Ovary (tissue), 9 donors: Measurements from ENCODE around the gene ADGRE1. TPM values are rescaled to one million over a fixed set of nuclear protein-coding genes. Genes with fewer than 3 reads are reported as not detected.

Experiments used
- DNase-seq, 5 donors: peaks; one replicate each; pipeline ENCODE4 v3.0.0-alpha.2; 2019 to 2020
- H3K27ac ChIP-seq, 2 donors: fragments of 200-600 bp; one replicate each; pipeline versions ENCODE4 v1.5.1 to v1.8.0; 2019 to 2022
- H3K27me3 ChIP-seq: fragments of 200-600 bp; one replicate; pipeline ENCODE4 v1.8.0; 2022
- H3K36me3 ChIP-seq: fragments of 200-600 bp; sonication (generic); one replicate; pipeline ENCODE4 v1.5.1; 2019
- H3K4me1 ChIP-seq: one replicate; pipeline ENCODE4 v1.8.1; 2013; ENCODE audit warnings: mild to moderate bottlenecking, moderate library complexity; ENCODE audit not compliant: insufficient read depth
- H3K4me3 ChIP-seq: fragments of 200-600 bp; sonication (generic); one replicate; pipeline ENCODE4 v1.5.1; 2017
- H3K9me3 ChIP-seq, 2 donors: fragments of 200-600 bp in 1 of 2; sonication (generic) in 1 of 2; one replicate each; pipeline versions ENCODE4 v1.5.1 to v1.8.1; 2013 to 2019; ENCODE audit warnings: mild to moderate bottlenecking in 1 of 2, moderate library complexity in 1 of 2
- CTCF ChIP-seq, 3 donors: fragments of 450-650 bp in 2 of 3; fragments of 200-600 bp in 1 of 3; IDR thresholded peaks; one replicate each; pipeline versions ENCODE4 v1.5.1 to v1.8.0; 2016 to 2022; ENCODE audit warnings: antibody characterized with exemption in 3 of 3, mild to moderate bottlenecking in 1 of 3
- EP300 ChIP-seq: sonication (generic); formaldehyde crosslinking; IDR thresholded peaks from one replicate; pipeline ENCODE4 v1.6.1; 2017; ENCODE audit warnings: antibody characterized with exemption
- POLR2A ChIP-seq: fragments of 450-650 bp; IDR thresholded peaks from one replicate; pipeline ENCODE4 v1.6.1; 2017; ENCODE audit warnings: antibody characterized with exemption, mild to moderate bottlenecking, moderate library complexity
- WGBS, 3 donors: extraction: QIAGEN DNeasy Blood & Tissue Kit in 1 of 3; methylation state at CpG; one replicate each; pipeline versions ENCODE4 v1.1.5 to v1.1.7; 2013 to 2017; 5-methylcytosine and 5-hydroxymethylcytosine counted together
- intact Hi-C, 4 donors: fragments of 100-400 bp; cut with DNase I; formaldehyde crosslinking; loops; one replicate each; pipeline versions ENCODE4 v1.11.0 to v1.15.1; 2022 to 2023
- polyA plus RNA-seq, 2 donors: library from polyadenylated mRNA; stranded (reverse); fragments of 200-250 nt in 1 of 2; fragments of 350-450 nt in 1 of 2; fragmentation: Illumina TruSeq in 1 of 2; extraction: RNeasy Lipid Tissue Mini Kit (QIAGEN cat#74804) in 1 of 2; gene quantifications; one replicate each; pipeline ENCODE4 v1.2.3, GENCODE V29; 2013 to 2014
- total RNA-seq, 7 donors: library from RNA; depleted of rRNA in 2 of 7; stranded (reverse); fragments of >200 nt in 2 of 7; fragmentation: NEBNext Ultra II Directional in 3 of 7; extraction: Animal tissue kit (Norgen Biotek cat#: 25700) in 3 of 7; gene quantifications; one replicate each; pipeline versions ENCODE4 v1.1.0 to v1.2.4, GENCODE V29; 2016 to 2023
- donor health status: DM: no; HTN: no; CAD: no; lungs with moderate emphysema.
- donor health status: DM: no; HTN: no; CAD: no.
- donor health status: Bipolar disorder and iron deficiency.
- donor health status: DM: yes; HTN: yes; CAD: no.
- donor health status: DM: no; HTN: no; CAD: no.
- donor health status: DM: yes; HTN: yes; CAD: no.

ADGRE1 gene
- total and polyA plus RNA-seq, 9 donors, result 0.05 to 0.80 (median 0.23) TPM; not detected in 1

- no peaks in the 10 kb centered on the region for H3K4me1 ChIP-seq
- 53 to 67% (median 64%) methylated on average over 8 of the region's 8 CpGs for WGBS, 3 donors
These were observed 3.6 kb downstream of the ADGRE1 start for GRCh38 chr19:6890938-6891337.

GRCh38 chr19:6891761-6892385 lies 4.5 kb downstream of the ADGRE1 start:
- Histone ChIP-seq H3K4me3 (no peak overlapping the region), H3K9me3 (peaks cover 0 to 9% of the 10 kb centered on the region in 2 donors), H3K27ac (no peak overlapping the region), H3K36me3 (no peaks in the 10 kb centered on the region), H3K4me1 (no peaks in the 10 kb centered on the region), H3K27me3 (no peaks in the 10 kb centered on the region)
- intact Hi-C loops, result no loop called here
- 72 to 76% (median 74%) methylated on average over 8 of the region's 8 CpGs for WGBS, 3 donors
- TF ChIP-seq POLR2A (no peak), CTCF (IDR thresholded peaks at IDR 0.05) (no peak), EP300 (no peak)
- no peak for DNase-seq

More at GRCh38 chr19:6890938-6891337, 3.6 kb downstream of the ADGRE1 start:
- peaks cover 0 to 9% of the 10 kb centered on the region in 2 donors for H3K9me3 ChIP-seq
- no peak overlapping the region for H3K4me3 ChIP-seq
- DNase-seq, result no peak
- intact Hi-C loops, result no loop called here
- no peaks in the 10 kb centered on the region for H3K36me3 ChIP-seq
- no peaks in the 10 kb centered on the region for H3K27me3 ChIP-seq
- no peak for TF ChIP-seq POLR2A
- no peak for TF ChIP-seq EP300
- TF ChIP-seq CTCF (IDR thresholded peaks at IDR 0.05), result no peak
- no peak overlapping the region for H3K27ac ChIP-seq

GRCh38 chr19:6894313-6894712 lies 6.9 kb downstream of the ADGRE1 start:
- intact Hi-C loops, result no loop called here
- no peak for DNase-seq
- 71 to 78% (median 73%) methylated on average over 1 of the region's 1 CpG for WGBS, 3 donors
- Histone ChIP-seq H3K27me3 (no peaks in the 10 kb centered on the region), H3K4me1 (no peaks in the 10 kb centered on the region), H3K36me3 (no peaks in the 10 kb centered on the region), H3K27ac (no peak overlapping the region), H3K4me3 (no peak overlapping the region), H3K9me3 (peaks cover 0 to 4% of the 10 kb centered on the region in 2 donors)
- TF ChIP-seq POLR2A (no peak), CTCF (IDR thresholded peaks at IDR 0.05) (no peak), EP300 (no peak)

GRCh38 chr19:6903446-6903845 lies 16.1 kb downstream of the ADGRE1 start:
- Histone ChIP-seq H3K4me1 (no peaks in the 10 kb centered on the region), H3K4me3 (no peak overlapping the region), H3K27ac (no peak overlapping the region), H3K27me3 (no peaks in the 10 kb centered on the region), H3K9me3 (no peaks in the 10 kb centered on the region), H3K36me3 (no peaks in the 10 kb centered on the region)
- intact Hi-C loops, result no loop called here
- no peak for DNase-seq
- TF ChIP-seq EP300, result no peak
- TF ChIP-seq CTCF (IDR thresholded peaks at IDR 0.05), result no peak
